GM12874 (cell line): ENCODE measurements around the gene RGR.

Experiments used
- CTCF ChIP-seq: IDR thresholded peaks from 2 replicates; pipeline ENCODE4 v1.5.1; 2011; ENCODE audit warnings: low read depth, mild to moderate bottlenecking, control low read depth, low read length, moderate library complexity; ENCODE audit not compliant: insufficient read depth

RGR gene

GRCh38 chr10:84269162-84269561 lies 24.3 kb downstream of the RGR start:
- TF ChIP-seq CTCF = no peak

- TF ChIP-seq CTCF = no peak
These were observed 24.9 kb downstream of the RGR start for GRCh38 chr10:84269773-84270172.

- no peak for TF ChIP-seq CTCF
These were observed 25.9 kb downstream of the RGR start for GRCh38 chr10:84270708-84271107.

DNA sequence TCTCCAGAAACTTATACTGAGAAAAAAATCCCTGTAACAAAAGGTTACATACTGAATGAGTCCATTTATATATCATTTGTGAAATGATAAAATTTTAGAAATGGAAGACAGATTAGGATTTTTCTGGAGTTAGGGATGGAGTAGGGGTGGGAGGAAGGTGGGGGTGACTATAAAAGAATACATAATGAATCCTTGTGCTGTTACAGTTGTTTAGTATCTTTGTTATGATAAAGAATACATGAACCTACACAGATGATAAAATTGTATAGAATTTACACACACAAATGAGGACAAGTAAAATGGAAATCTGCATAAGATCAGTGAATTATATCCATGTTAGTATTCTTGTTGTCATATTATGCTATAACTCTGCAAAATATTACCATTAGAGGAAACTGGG lies 41.8 kb downstream of the RGR start:
- no peak for TF ChIP-seq CTCF

DNA sequence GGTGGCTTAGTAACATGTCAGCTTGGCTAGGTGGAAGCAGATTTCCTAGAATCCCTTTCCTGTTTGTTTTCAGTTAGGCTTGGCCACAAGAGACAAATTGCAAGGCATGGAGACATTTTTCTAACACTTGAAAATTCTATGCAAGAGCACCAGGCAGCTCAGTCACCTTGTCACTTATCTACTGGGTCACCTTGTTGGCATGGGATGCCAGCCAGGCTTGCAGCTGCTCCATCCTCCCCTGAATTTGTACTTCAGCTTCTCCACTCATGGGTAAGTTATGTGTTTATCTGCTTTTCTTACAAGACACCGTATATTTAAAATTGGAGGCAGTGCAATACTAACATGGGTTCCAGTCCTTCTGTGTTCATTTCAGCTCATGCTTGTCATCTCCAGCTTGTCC lies 43.3 kb downstream of the RGR start:
- TF ChIP-seq CTCF = no peak

DNA sequence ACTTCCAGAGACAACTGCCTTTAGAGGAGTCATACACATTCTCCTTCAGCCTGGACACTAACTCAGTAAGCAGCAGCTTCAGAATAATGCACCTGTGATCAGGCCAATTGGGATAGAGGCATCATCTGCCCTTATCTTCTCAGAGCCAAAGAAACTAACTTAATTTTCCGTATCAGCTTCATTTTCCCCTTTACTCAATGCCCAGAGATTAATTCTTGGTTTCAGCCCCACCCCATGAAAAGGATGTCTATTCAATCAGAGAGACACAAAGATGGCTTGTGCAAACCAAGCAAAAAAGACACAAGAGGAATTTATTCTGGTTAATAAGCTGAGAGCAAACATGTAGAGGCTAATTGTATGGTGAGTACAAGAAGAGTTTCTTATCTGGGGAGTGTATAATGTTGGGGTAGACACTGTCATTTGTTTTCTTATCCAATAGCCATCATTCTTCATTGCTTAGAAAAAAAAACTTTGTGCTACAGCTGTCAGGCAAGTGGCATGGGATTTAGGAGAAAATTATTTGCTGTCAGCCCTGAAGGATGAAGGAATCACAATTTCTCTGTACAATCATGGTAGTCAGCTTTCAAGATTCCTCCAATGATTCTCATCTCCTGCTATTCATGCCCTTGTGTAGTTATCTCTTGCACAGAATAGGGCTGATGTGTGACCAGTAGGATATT lies 44.8 kb downstream of the RGR start:
- TF ChIP-seq CTCF = no peak

- no peak for TF ChIP-seq CTCF
These were observed 45.4 kb downstream of the RGR start for GRCh38 chr10:84290235-84290634.

DNA sequence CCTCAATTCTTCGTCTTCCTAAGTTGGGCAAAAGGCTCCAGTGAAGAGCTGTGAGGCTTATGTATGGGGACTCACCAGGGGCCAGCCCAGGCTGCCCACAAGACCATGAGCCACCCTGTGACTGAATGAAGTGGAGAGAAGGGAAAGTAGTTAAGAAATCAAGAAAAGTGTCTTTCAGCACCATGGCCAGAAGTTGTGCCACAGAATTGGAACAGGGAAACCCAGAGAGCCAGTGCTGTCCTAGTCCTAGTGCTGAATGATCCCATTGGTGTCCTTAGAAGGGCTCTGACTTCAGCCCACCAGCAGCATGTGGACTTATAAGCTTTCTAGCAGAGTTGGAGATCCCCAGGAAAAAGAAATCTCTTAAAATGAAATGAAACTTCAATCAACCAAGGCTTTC lies 46.5 kb downstream of the RGR start:
- TF ChIP-seq CTCF = no peak
